RWPE2 (cell line): ENCODE data around the gene CATSPERB.

ENCODE experiments used
- ATAC-seq: fragments of 200-7000 bp; cut with Tn5 transposase; 3 replicates; pipeline ENCODE4 v1.9.1; 2021; ENCODE audit warnings: low read depth
- DNase-seq: peaks from one replicate; pipeline ENCODE4 v3.0.0-alpha.2; 2020; ENCODE audit warnings: low spot score
- H3K27ac ChIP-seq: fragments of 450-650 bp; 2 replicates; pipeline ENCODE4 v1.5.1; 2017; ENCODE audit warnings: mild to moderate bottlenecking; ENCODE audit not compliant: poor library complexity, severe bottlenecking
- H3K27me3 ChIP-seq: fragments of 250-450 bp; sonication (Bioruptor Pico); 2 replicates; pipeline ENCODE4 v1.5.1; 2021; ENCODE audit warnings: mild to moderate bottlenecking, moderate library complexity; ENCODE audit not compliant: insufficient read depth, poor library complexity, severe bottlenecking
- H3K36me3 ChIP-seq: fragments of 250-450 bp; sonication (Bioruptor Pico); 2 replicates; pipeline ENCODE4 v1.5.1; 2020; ENCODE audit warnings: low read depth, mild to moderate bottlenecking, moderate library complexity
- H3K4me1 ChIP-seq: fragments of 250-450 bp; sonication (Bioruptor Pico); 2 replicates; pipeline ENCODE4 v1.5.1; 2021; ENCODE audit warnings: mild to moderate bottlenecking, moderate library complexity; ENCODE audit not compliant: insufficient read depth, poor library complexity, severe bottlenecking
- H3K4me3 ChIP-seq: fragments of 250-450 bp; sonication (Bioruptor Pico); 2 replicates; pipeline ENCODE4 v1.5.1; 2021; ENCODE audit warnings: mild to moderate bottlenecking, moderate library complexity; ENCODE audit not compliant: severe bottlenecking
- H3K9me3 ChIP-seq: fragments of 250-450 bp; sonication (Bioruptor Pico); 2 replicates; pipeline ENCODE4 v1.5.1; 2021; ENCODE audit warnings: mild to moderate bottlenecking, moderate library complexity; ENCODE audit not compliant: severe bottlenecking
- TF ChIP-seq, protein P1 (sequence below): fragments of 450-650 bp; IDR thresholded peaks from one replicate; pipeline ENCODE4 v1.5.1; 2017; ENCODE audit warnings: mild to moderate bottlenecking, moderate library complexity; ENCODE audit not compliant: poor library complexity, severe bottlenecking

CATSPERB gene

DNA sequence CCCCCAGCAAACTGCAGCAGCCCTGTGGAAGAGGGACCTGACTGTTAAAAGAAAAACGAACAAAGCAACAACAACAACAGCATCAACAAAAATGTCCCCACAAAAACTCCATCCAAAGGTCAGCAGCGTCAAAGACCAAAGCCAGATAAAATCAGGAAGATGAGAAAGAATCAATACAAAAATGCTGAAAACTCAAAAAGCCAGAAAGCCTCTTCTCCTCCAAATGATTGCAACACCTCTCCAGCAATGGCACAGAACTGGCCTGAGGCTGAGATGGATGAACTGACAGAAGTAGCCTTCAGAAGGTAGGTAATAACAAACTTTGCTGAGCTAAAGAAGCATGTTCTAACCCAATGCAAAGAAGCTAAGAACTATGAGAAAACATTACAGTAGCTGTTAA is 176.4 kb downstream of the CATSPERB start:
- H3K4me1 ChIP-seq = no peaks in the 10 kb centered on the region
- no peak overlapping the region for H3K4me3 ChIP-seq
- no peaks in the 10 kb centered on the region for H3K36me3 ChIP-seq
- ATAC-seq = no peak
- DNase-seq = no peak
- no peak overlapping the region for H3K27ac ChIP-seq
- no peaks in the 10 kb centered on the region for H3K9me3 ChIP-seq
- H3K27me3 ChIP-seq = no peaks in the 10 kb centered on the region
- TF ChIP-seq, protein P1, sequence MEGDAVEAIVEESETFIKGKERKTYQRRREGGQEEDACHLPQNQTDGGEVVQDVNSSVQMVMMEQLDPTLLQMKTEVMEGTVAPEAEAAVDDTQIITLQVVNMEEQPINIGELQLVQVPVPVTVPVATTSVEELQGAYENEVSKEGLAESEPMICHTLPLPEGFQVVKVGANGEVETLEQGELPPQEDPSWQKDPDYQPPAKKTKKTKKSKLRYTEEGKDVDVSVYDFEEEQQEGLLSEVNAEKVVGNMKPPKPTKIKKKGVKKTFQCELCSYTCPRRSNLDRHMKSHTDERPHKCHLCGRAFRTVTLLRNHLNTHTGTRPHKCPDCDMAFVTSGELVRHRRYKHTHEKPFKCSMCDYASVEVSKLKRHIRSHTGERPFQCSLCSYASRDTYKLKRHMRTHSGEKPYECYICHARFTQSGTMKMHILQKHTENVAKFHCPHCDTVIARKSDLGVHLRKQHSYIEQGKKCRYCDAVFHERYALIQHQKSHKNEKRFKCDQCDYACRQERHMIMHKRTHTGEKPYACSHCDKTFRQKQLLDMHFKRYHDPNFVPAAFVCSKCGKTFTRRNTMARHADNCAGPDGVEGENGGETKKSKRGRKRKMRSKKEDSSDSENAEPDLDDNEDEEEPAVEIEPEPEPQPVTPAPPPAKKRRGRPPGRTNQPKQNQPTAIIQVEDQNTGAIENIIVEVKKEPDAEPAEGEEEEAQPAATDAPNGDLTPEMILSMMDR = no peak

DNA sequence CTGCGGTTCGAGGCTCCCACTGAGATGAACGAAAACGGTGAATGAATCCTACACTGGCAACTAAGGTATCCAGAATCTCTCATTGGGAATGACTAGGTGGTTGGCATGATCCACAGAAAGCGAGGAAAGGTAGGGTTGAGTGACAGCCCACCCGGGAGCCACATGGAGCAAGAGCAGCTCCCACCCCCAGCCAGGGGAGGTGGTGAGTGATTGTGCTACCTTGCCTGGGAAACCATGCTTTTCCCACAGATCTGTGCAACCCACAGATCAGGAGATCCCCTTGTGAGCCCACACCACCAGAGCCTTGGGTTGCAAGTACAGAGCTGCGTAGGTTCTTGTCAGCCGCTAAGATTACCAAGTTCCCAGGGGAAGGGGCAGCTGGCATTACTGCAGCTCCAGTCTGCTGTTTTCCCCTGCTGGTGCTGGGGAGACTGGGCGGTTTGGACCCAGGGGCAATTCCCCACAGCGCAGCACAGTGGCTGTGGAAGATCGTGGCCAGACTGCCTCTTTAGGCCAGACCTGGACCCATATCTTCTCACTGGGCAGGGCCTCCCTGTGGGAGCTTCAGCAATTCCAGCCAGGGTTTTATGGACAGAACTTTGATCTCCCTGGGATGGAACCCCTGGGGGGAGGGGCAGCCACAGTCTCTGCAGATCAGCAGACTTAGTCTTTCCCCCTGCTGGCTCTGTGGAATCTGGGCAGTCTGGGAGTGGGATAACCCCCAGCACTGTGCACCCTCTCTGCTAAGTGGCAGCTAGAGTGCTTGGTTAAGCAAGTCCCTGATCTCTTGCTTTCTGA is 177.2 kb downstream of the CATSPERB start:
- DNase-seq (no peak), ATAC-seq (no peak)
- Histone ChIP-seq H3K27me3 (no peaks in the 10 kb centered on the region), H3K4me1 (no peaks in the 10 kb centered on the region), H3K36me3 (no peaks in the 10 kb centered on the region), H3K4me3 (no peak overlapping the region), H3K9me3 (no peaks in the 10 kb centered on the region), H3K27ac (no peak overlapping the region)
- TF ChIP-seq, protein P1 = no peak

DNA sequence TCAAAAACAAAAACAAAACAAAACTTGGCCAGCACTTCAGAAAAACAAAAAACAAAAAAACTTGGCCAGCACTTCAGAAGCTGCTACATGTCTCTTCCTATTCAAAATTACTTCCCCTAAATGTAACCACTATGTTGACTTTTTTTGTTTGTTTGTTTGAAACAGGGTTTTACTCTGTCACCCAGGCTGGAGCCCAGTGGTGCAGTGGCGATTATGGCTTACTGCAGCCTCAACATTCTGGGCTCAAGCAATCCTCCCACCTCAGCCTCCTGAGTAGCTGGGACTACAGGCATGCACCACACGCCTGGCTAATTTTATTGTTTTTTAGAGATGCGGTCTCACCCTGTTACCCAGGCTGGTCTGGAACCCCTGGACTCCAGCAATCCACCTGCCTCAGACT is 183.8 kb downstream of the CATSPERB start:
- TF ChIP-seq, protein P1 = no peak
- H3K27ac ChIP-seq = no peak overlapping the region
- DNase-seq (no peak), ATAC-seq (no peak)
- no peaks in the 10 kb centered on the region for H3K4me1 ChIP-seq
- H3K4me3 ChIP-seq = no peak overlapping the region
- no peaks in the 10 kb centered on the region for H3K27me3 ChIP-seq
- H3K36me3 ChIP-seq = no peaks in the 10 kb centered on the region
- no peaks in the 10 kb centered on the region for H3K9me3 ChIP-seq

DNA sequence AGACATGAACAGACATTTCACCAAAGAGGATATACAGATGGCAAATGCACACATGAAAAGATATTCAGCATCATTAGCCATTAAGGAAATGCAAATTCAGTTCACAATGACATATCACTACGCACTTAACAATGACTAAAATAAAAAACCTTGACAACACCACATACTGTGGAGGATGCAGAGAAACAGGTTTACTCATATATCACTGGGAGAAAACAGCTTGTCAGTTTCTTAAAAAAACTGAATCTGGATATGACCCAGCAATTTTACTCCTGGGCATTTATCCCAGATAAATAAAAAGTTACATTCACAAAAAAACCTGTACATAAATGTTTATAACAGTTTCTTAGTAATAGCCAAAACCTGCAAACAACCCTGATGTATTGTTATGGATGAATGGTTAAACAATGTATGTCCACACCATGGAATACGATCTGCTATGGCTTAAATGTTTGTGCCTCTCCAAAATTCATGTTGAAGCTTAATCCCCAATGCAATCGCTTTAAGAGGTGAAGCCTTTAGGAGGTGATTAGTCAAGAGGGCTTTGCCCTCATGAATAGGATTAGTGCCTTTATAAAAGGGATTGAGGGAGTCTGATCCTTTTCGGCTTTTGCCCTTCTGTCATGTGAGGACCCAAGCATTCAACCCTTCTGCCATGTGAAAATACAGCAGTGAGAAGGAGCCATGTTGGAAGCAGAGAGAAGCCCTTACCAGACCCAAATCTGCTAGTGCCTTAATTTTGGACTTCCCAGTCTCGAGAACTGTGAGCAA is 185.8 kb downstream of the CATSPERB start:
- TF ChIP-seq, protein P1 = no peak
- no peaks in the 10 kb centered on the region for H3K4me1 ChIP-seq
- H3K9me3 ChIP-seq = no peaks in the 10 kb centered on the region
- DNase-seq (no peak), ATAC-seq (0 out of 3 replicates have a peak, but pooled peaks have one; percentile 44)
- H3K36me3 ChIP-seq = no peaks in the 10 kb centered on the region
- H3K4me3 ChIP-seq = no peak overlapping the region
- no peaks in the 10 kb centered on the region for H3K27me3 ChIP-seq
- H3K27ac ChIP-seq = no peak overlapping the region

DNA sequence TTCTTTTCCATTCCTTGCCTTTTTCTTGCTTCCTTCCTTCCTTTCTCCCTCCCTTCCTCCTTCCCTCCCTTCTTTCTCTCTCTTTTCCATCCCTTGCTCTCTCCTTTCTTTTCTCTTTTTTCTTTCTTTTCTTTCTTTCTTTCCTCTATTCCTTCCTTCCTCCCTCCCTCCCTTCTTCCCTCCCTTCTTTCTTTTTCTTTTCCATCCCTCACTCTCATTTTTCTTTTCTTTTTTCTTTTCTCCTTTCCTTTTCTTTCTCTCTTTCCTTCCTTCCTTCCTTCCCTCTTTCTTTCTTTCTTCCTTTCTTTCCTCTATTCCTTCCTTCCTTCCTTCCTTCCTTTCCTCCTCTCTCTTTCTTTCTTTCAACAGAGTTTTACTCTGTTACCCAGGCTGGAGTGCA is 186.7 kb downstream of the CATSPERB start:
- Histone ChIP-seq H3K9me3 (no peaks in the 10 kb centered on the region), H3K4me1 (no peaks in the 10 kb centered on the region), H3K36me3 (no peaks in the 10 kb centered on the region), H3K27ac (no peak overlapping the region), H3K4me3 (no peak overlapping the region), H3K27me3 (no peaks in the 10 kb centered on the region)
- TF ChIP-seq, protein P1 = no peak
- no peak for ATAC-seq
- DNase-seq = no peak
